Activated T-helper 9 cell treated with anti-CD3 and anti-CD28 coated beads, Interleukin-2, amount 50 U/mL, for 16 hours (primary cell): ENCODE results near the gene SRMS.
A peak's percentile ranks its signal among the peaks of the same experiment; 100 is the strongest.
"Not testable (repeated sequence)": the region's sequence is repeated elsewhere in the genome, so short reads cannot be mapped to it uniquely, and the experiment has no call there.

Experiments
- DNase-seq: peaks from one replicate; pipeline ENCODE4 v3.0.0-alpha.2; 2020; ENCODE audit warnings: low read depth

The SRMS gene

GRCh38 chr20:63566395-63567135, 19.0 kb upstream of the SRMS start:
- DNase-seq: no peak

- no peak for DNase-seq
These were observed 18.3 kb upstream of the SRMS start for GRCh38 chr20:63565699-63566335.

GRCh38 chr20:63565021-63565698, 17.6 kb upstream of the SRMS start:
- DNase-seq: no peak

GRCh38 chr20:63564036-63564810, 16.7 kb upstream of the SRMS start:
- no peak for DNase-seq

- DNase-seq: no peak
These were observed 15.8 kb upstream of the SRMS start for GRCh38 chr20:63563225-63563935.

- DNase-seq: no peak
These were observed 15.1 kb upstream of the SRMS start for GRCh38 chr20:63562461-63563224.

- no peak for DNase-seq
These were observed 14.3 kb upstream of the SRMS start for GRCh38 chr20:63561624-63562396.

GRCh38 chr20:63560856-63561609, 13.5 kb upstream of the SRMS start:
- DNase-seq: no peak

- no peak for DNase-seq
These were observed 12.8 kb upstream of the SRMS start for GRCh38 chr20:63560333-63560805.

GRCh38 chr20:63559485-63560332, 12.2 kb upstream of the SRMS start:
- DNase-seq: not testable (repeated sequence)

GRCh38 chr20:63558804-63559484, 11.4 kb upstream of the SRMS start:
- no peak for DNase-seq

GRCh38 chr20:63557481-63557891, 9.9 kb upstream of the SRMS start:
- DNase-seq: no peak

- no peak for DNase-seq
These were observed 9.4 kb upstream of the SRMS start for GRCh38 chr20:63556873-63557478.

- DNase-seq: no peak
These were observed 8.3 kb upstream of the SRMS start for GRCh38 chr20:63555661-63556381.

- no peak for DNase-seq
These were observed 7.1 kb upstream of the SRMS start for GRCh38 chr20:63554361-63555278.

- DNase-seq: peak; percentile 41
These were observed 6.4 kb upstream of the SRMS start, which contains the start of gene FNDC11 for GRCh38 chr20:63553933-63554290. FNDC11 (plus strand) TSS chr20:63554159; CDS start chr20:63555664, 1,505 bp downstream.
